GM21381 (cell line): ENCODE results near the gene EFNB2.

Experiments
- ATAC-seq: cut with Tn5 transposase; IDR thresholded peaks from one replicate; pipeline ENCODE4 v1.9.1; 2021; ENCODE audit warnings: mild to moderate bottlenecking, moderate library complexity; ENCODE audit not compliant: unreplicated experiment

Gene EFNB2

GRCh38 chr13:106551350-106551749 lies 15.9 kb upstream of the EFNB2 start:
- no peak for ATAC-seq

- ATAC-seq, result no peak
These were observed 15.2 kb upstream of the EFNB2 start for GRCh38 chr13:106550570-106551135.

GRCh38 chr13:106548064-106548696 lies 12.7 kb upstream of the EFNB2 start:
- no peak for ATAC-seq

GRCh38 chr13:106541826-106542225 lies 6.4 kb upstream of the EFNB2 start:
- ATAC-seq, result no peak

GRCh38 chr13:106540613-106541012 lies 5.2 kb upstream of the EFNB2 start:
- ATAC-seq, result no peak

GRCh38 chr13:106537521-106537920 lies 2.1 kb upstream of the EFNB2 start:
- no peak for ATAC-seq

- peak; percentile 29 for ATAC-seq
These were observed 977 bp upstream of the EFNB2 start for GRCh38 chr13:106536244-106537034.

GRCh38 chr13:106534639-106535551 lies 567 bp downstream of the EFNB2 start:
- peak; percentile 26 for ATAC-seq

GRCh38 chr13:106533943-106534638 lies 1.4 kb downstream of the EFNB2 start:
- no peak for ATAC-seq

- ATAC-seq, result no peak
These were observed 2.1 kb downstream of the EFNB2 start for GRCh38 chr13:106533101-106533942.

GRCh38 chr13:106532111-106532929 lies 3.1 kb downstream of the EFNB2 start:
- no peak for ATAC-seq

- ATAC-seq, result no peak
These were observed 4.4 kb downstream of the EFNB2 start for GRCh38 chr13:106530980-106531481.

GRCh38 chr13:106530171-106530851 lies 5.2 kb downstream of the EFNB2 start:
- no peak for ATAC-seq

- no peak for ATAC-seq
These were observed 5.9 kb downstream of the EFNB2 start for GRCh38 chr13:106529415-106530170.

GRCh38 chr13:106528718-106529414 lies 6.6 kb downstream of the EFNB2 start:
- ATAC-seq, result no peak

GRCh38 chr13:106527826-106528225 lies 7.6 kb downstream of the EFNB2 start:
- ATAC-seq, result no peak

- ATAC-seq, result no peak
These were observed 8.0 kb downstream of the EFNB2 start for GRCh38 chr13:106527445-106527801.
